SK-N-SH (cell line): Measurements from ENCODE around the gene GALR2. TPM values are rescaled to one million over a fixed set of nuclear protein-coding genes. Genes with fewer than 3 reads are reported as not detected.
"Not testable (repeated sequence)": the region's sequence is repeated elsewhere in the genome, so short reads cannot be mapped to it uniquely, and the experiment has no call there.

Experiments
- CTCF ChIA-PET: fragments of 300-600, 350-600 bp; formaldehyde crosslinking; extraction: SDS; loops from one replicate; lab custom pipeline; 2021; lab: Yijun Ruan, JAX
- POLR2A ChIA-PET: fragments of 350-600 bp; sonication (Branson Sonifier 250); formaldehyde crosslinking; extraction: SDS; loops from one replicate; lab custom pipeline; 2020; ENCODE audit warnings: antibody characterized with exemption, inconsistent platforms; lab: Yijun Ruan, JAX
- DNase-seq: peaks from one replicate; pipeline ENCODE4 v3.0.0; 2012
- H2AFZ ChIP-seq: fragments of 200-600 bp; sonication (generic); 2 replicates; pipeline ENCODE4 v1.8.1; 2016; ENCODE audit warnings: antibody characterized with exemption, mild to moderate bottlenecking, low read depth
- H3F3A ChIP-seq: fragments of 200-600 bp; sonication (generic); replicated peaks from 2 replicates; pipeline ENCODE3; 2016; ENCODE audit warnings: antibody characterized with exemption, mild to moderate bottlenecking; ENCODE audit not compliant: insufficient read depth
- H3K27ac ChIP-seq, 2 experiments: fragments of 200-500 bp in 1 of 2; fragments of 200-600 bp in 1 of 2; sonication (Bioruptor generic) in 1 of 2; sonication (generic), shearing (Covaris generic) in 1 of 2; 2 replicates each; pipeline versions ENCODE4 v1.5.1 to v1.6.1; 2014 to 2016; ENCODE audit warnings: low read depth in 2 of 2, inconsistent platforms in 1 of 2, low read length in 1 of 2, mild to moderate bottlenecking in 1 of 2, mixed read lengths in 1 of 2
- H3K27me3 ChIP-seq: fragments of 200-600 bp; sonication (generic), shearing (Covaris generic); 2 replicates; pipeline ENCODE4 v1.6.1; 2016; ENCODE audit warnings: mixed run types; ENCODE audit not compliant: insufficient read depth
- H3K36me3 ChIP-seq, 2 experiments: fragments of 200-500 bp in 1 of 2; fragments of 200-600 bp in 1 of 2; sonication (Bioruptor generic) in 1 of 2; sonication (generic) in 1 of 2; replicated peaks in 1 of 2; 2 replicates each; pipeline versions ENCODE3 to v1.5.1; 2014 to 2016; ENCODE audit warnings: low read length in 1 of 2, mild to moderate bottlenecking in 1 of 2; ENCODE audit not compliant: insufficient read depth in 2 of 2, control insufficient read depth in 1 of 2
- H3K4me1 ChIP-seq, 2 experiments: fragments of 200-500 bp in 1 of 2; fragments of 200-600 bp in 1 of 2; sonication (Bioruptor generic) in 1 of 2; sonication (generic), shearing (Covaris generic) in 1 of 2; 2 replicates each; pipeline versions ENCODE4 v1.5.1 to v1.6.1; 2014 to 2016; ENCODE audit warnings: low read depth in 1 of 2, low read length in 1 of 2, mixed run types in 1 of 2; ENCODE audit not compliant: insufficient read depth in 2 of 2, control insufficient read depth in 1 of 2
- H3K4me2 ChIP-seq: fragments of 200-600 bp; sonication (generic), shearing (Covaris generic); 2 replicates; pipeline ENCODE4 v1.6.1; 2017; ENCODE audit warnings: mixed run types
- H3K4me3 ChIP-seq, 2 experiments: fragments of 200-500 bp in 1 of 2; fragments of 200-600 bp in 1 of 2; sonication (Bioruptor generic) in 1 of 2; sonication (generic), shearing (Covaris generic) in 1 of 2; 2 replicates each; pipeline versions ENCODE4 v1.5.1 to v1.8.1; 2014 to 2016; ENCODE audit warnings: low read depth in 2 of 2, inconsistent platforms in 1 of 2, low read length in 1 of 2, mild to moderate bottlenecking in 1 of 2, mixed read lengths in 1 of 2, moderate library complexity in 1 of 2
- H3K79me2 ChIP-seq: fragments of 200-600 bp; sonication (generic); 2 replicates; pipeline ENCODE4 v1.8.1; 2017; ENCODE audit warnings: mild to moderate bottlenecking; ENCODE audit not compliant: insufficient read depth
- H3K9ac ChIP-seq: fragments of 200-600 bp; sonication (generic); 2 replicates; pipeline ENCODE4 v1.6.1; 2017; ENCODE audit warnings: mixed run types
- H3K9me2 ChIP-seq: fragments of 200-600 bp; sonication (generic); 2 replicates; pipeline ENCODE4 v1.6.1; 2017; ENCODE audit warnings: mixed run types
- H3K9me3 ChIP-seq: fragments of 200-600 bp; sonication (generic); 2 replicates; pipeline ENCODE4 v1.6.1; 2017; ENCODE audit warnings: mixed run types, mild to moderate bottlenecking, moderate library complexity
- H4K20me1 ChIP-seq: fragments of 200-600 bp; sonication (generic); 2 replicates; pipeline ENCODE4 v1.6.1; 2017; ENCODE audit warnings: mild to moderate bottlenecking, mixed run types; ENCODE audit not compliant: insufficient read depth
- EZH2phosphoT487 ChIP-seq: fragments of 200-600 bp; sonication (generic); IDR thresholded peaks from 2 replicates; pipeline ENCODE4 v1.6.1; 2017; ENCODE audit warnings: low read depth, mixed run types, mild to moderate bottlenecking, antibody characterized with exemption, moderate library complexity, borderline replicate concordance
- MEF2A ChIP-seq: IDR thresholded peaks from 2 replicates; pipeline ENCODE4 v1.4.0; 2012; ENCODE audit warnings: low read depth, borderline replicate concordance
- NFIC ChIP-seq: IDR thresholded peaks from 2 replicates; pipeline ENCODE4 v1.4.0; 2012; ENCODE audit warnings: borderline replicate concordance
- NRF1 ChIP-seq: IDR thresholded peaks from 2 replicates; pipeline ENCODE4 v1.6.1; 2012; ENCODE audit warnings: low read depth, mild to moderate bottlenecking, low read length
- POLR2AphosphoS5 ChIP-seq: IDR thresholded peaks from 2 replicates; pipeline ENCODE4 v1.6.1; 2012; ENCODE audit warnings: low read depth, low read length
- SIN3A ChIP-seq: IDR thresholded peaks from 2 replicates; pipeline ENCODE4 v1.6.1; 2012; ENCODE audit warnings: low read depth, mild to moderate bottlenecking, low read length, moderate library complexity, borderline replicate concordance
- WGBS: methylation state at CpG from one replicate; pipeline ENCODE4 v1.1.6; 2017; ENCODE audit warnings: low lambda C conversion rate; 5-methylcytosine and 5-hydroxymethylcytosine counted together
- polyA plus RNA-seq, 3 experiments: library from polyadenylated mRNA; depleted of rRNA; stranded (reverse); fragments of >200 nt; gene quantifications; 2 replicates each; pipeline ENCODE4 v1.2.3, GENCODE V29; 2012
- TF ChIP-seq, protein P1 (sequence below): IDR thresholded peaks from 2 replicates; pipeline ENCODE4 v1.4.0; 2012; ENCODE audit warnings: low read depth, borderline replicate concordance
- TF ChIP-seq, protein P2 (sequence below): IDR thresholded peaks from 2 replicates; pipeline ENCODE4 v1.4.0; 2012; ENCODE audit warnings: low read depth
- TF ChIP-seq, protein P3 (sequence below): fragments of 150-350 bp; IDR thresholded peaks from 2 replicates; pipeline ENCODE4 v1.6.1; 2016; ENCODE audit warnings: mild to moderate bottlenecking, low read depth, low read length
- TF ChIP-seq, protein P4 (sequence below): fragments of 150-350 bp; IDR thresholded peaks from 2 replicates; pipeline ENCODE4 v1.6.1; 2017; ENCODE audit warnings: antibody characterized with exemption, low read length, low read depth, borderline replicate concordance
- TF ChIP-seq, protein P5 (sequence below): IDR thresholded peaks from 2 replicates; pipeline ENCODE4; 2012
- TF ChIP-seq, protein P6 (sequence below): IDR thresholded peaks from 2 replicates; pipeline ENCODE4 v1.4.0; 2012; ENCODE audit warnings: low read depth, borderline replicate concordance

GALR2 gene
- polyA plus RNA-seq, 1 of the 3 experiments (the other 2 are of a cell fraction), result 0.05 TPM

DNA sequence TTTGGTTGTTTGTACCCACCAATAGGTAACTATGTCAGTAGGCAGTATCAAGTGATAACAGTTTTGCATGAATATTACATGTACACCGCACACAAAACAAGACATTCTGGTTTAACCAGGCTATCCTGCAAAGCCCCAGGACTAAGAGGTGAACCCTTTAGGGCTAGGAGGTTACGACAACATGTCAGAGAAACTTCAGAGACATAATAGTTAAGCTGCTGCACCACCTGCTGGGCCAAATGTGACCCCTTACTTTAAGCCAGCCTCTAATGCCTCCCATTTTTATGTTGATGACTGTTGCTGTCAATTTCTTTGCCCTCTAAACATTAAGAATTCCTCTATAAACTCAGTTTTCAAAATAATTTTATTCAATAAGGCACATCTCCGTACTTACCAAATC is 17.7 kb upstream of the GALR2 start:
- Histone ChIP-seq H3K9me2 (no peaks in the 10 kb centered on the region), H3K27me3 (no peaks in the 10 kb centered on the region), H3F3A (no peaks in the 10 kb centered on the region), H3K4me1 (no peaks in the 10 kb centered on the region), H3K36me3 (peaks cover 55 to 78% of the 10 kb centered on the region in 2 experiments), H4K20me1 (no peaks in the 10 kb centered on the region), H3K79me2 (peaks cover 21% of the 10 kb centered on the region; the same call in 1 of the 2 replicates), H3K4me2 (no peak overlapping the region), H3K4me3 (no peak overlapping the region), H3K9me3 (no peaks in the 10 kb centered on the region), H3K27ac (no peak overlapping the region), H2AFZ (no peak overlapping the region), H3K9ac (no peak overlapping the region)
- CTCF ChIA-PET, result interaction anchor here (0.9 to 3.9 kb wide), 4 partner anchors 22 to 223 kb away, joined by 3 to 18 read pairs (median 4); partner anchors contain the start of gene ZACN
- TF ChIP-seq, protein P1, sequence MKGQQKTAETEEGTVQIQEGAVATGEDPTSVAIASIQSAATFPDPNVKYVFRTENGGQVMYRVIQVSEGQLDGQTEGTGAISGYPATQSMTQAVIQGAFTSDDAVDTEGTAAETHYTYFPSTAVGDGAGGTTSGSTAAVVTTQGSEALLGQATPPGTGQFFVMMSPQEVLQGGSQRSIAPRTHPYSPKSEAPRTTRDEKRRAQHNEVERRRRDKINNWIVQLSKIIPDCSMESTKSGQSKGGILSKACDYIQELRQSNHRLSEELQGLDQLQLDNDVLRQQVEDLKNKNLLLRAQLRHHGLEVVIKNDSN, result no peak
- TF ChIP-seq, protein P2, sequence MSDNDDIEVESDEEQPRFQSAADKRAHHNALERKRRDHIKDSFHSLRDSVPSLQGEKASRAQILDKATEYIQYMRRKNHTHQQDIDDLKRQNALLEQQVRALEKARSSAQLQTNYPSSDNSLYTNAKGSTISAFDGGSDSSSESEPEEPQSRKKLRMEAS, result no peak
- TF ChIP-seq NRF1, result no peak
- no peak for TF ChIP-seq NFIC
- no peak for TF ChIP-seq MEF2A
- TF ChIP-seq, protein P3, sequence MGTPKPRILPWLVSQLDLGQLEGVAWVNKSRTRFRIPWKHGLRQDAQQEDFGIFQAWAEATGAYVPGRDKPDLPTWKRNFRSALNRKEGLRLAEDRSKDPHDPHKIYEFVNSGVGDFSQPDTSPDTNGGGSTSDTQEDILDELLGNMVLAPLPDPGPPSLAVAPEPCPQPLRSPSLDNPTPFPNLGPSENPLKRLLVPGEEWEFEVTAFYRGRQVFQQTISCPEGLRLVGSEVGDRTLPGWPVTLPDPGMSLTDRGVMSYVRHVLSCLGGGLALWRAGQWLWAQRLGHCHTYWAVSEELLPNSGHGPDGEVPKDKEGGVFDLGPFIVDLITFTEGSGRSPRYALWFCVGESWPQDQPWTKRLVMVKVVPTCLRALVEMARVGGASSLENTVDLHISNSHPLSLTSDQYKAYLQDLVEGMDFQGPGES, result no peak
- TF ChIP-seq EZH2phosphoT487, result no peak
- TF ChIP-seq POLR2AphosphoS5, result no peak
- TF ChIP-seq, protein P4, sequence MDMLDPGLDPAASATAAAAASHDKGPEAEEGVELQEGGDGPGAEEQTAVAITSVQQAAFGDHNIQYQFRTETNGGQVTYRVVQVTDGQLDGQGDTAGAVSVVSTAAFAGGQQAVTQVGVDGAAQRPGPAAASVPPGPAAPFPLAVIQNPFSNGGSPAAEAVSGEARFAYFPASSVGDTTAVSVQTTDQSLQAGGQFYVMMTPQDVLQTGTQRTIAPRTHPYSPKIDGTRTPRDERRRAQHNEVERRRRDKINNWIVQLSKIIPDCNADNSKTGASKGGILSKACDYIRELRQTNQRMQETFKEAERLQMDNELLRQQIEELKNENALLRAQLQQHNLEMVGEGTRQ, result no peak
- TF ChIP-seq, protein P5, sequence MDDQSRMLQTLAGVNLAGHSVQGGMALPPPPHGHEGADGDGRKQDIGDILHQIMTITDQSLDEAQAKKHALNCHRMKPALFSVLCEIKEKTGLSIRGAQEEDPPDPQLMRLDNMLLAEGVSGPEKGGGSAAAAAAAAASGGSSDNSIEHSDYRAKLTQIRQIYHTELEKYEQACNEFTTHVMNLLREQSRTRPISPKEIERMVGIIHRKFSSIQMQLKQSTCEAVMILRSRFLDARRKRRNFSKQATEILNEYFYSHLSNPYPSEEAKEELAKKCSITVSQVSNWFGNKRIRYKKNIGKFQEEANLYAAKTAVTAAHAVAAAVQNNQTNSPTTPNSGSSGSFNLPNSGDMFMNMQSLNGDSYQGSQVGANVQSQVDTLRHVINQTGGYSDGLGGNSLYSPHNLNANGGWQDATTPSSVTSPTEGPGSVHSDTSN, result no peak
- no peak for TF ChIP-seq SIN3A
- TF ChIP-seq, protein P6, sequence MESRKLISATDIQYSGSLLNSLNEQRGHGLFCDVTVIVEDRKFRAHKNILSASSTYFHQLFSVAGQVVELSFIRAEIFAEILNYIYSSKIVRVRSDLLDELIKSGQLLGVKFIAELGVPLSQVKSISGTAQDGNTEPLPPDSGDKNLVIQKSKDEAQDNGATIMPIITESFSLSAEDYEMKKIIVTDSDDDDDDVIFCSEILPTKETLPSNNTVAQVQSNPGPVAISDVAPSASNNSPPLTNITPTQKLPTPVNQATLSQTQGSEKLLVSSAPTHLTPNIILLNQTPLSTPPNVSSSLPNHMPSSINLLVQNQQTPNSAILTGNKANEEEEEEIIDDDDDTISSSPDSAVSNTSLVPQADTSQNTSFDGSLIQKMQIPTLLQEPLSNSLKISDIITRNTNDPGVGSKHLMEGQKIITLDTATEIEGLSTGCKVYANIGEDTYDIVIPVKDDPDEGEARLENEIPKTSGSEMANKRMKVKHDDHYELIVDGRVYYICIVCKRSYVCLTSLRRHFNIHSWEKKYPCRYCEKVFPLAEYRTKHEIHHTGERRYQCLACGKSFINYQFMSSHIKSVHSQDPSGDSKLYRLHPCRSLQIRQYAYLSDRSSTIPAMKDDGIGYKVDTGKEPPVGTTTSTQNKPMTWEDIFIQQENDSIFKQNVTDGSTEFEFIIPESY, result no peak
- WGBS, result 97% methylated on average over 3 of the region's 3 CpGs
- no peak for DNase-seq
- POLR2A ChIA-PET, result interaction anchor here (0.6 kb wide), 1 partner anchor 37 kb away, joined by 3 read pairs; no protein-coding TSS in a partner anchor

DNA sequence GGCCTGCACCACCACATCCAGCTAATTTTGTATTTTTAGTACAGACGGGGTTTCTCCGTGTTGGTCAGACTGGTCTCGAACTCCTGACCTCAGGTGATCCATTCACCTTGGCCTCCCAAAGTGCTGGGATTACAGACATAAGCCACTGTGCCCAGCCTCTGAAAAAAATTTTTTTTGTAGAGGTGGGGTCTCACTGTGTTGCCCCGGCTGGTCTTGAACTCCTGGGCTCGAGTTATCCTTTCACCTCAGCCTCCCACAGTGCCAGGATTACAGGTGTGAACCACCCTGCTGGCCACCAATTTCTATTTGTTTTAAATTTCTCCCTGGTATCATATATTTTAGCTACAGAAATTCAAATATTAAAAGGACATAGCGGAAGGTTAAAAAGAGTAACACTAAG is 16.3 kb upstream of the GALR2 start:
- H3K9me2 ChIP-seq, H3K4me1 ChIP-seq, POLR2A ChIA-PET, DNase-seq, H2AFZ ChIP-seq, H4K20me1 ChIP-seq, H3K79me2 ChIP-seq, H3K4me2 ChIP-seq, H3K9me3 ChIP-seq, H3K27ac ChIP-seq, H3K9ac ChIP-seq, H3K27me3 ChIP-seq, H3K4me3 ChIP-seq, H3F3A ChIP-seq: not testable (repeated sequence)
- peaks cover 54 to 75% of the 10 kb centered on the region in 2 experiments for H3K36me3 ChIP-seq
- WGBS, result 90% methylated on average over 6 of the region's 6 CpGs
- CTCF ChIA-PET, result interaction anchor here (0.7 to 3.9 kb wide), 4 partner anchors 11 to 889 kb away, joined by 3 to 18 read pairs (median 3); no protein-coding TSS in a partner anchor
